ENCODE data around the gene TOP1. TPM values are rescaled to one million over a fixed set of nuclear protein-coding genes. Genes with fewer than 3 reads are reported as not detected.

The TOP1 gene
- total RNA-seq, 3 donors from 2014 or later (not counting 1 experiment from before 2014, with no cell fraction given), result 32.2 to 36.3 (median 36.3) TPM

GRCh38 chr20:41100001-41100480, 71.4 kb downstream of the TOP1 start:
- H3K27ac Mint-ChIP-seq, result no peak overlapping the region
- no peaks in the 10 kb centered on the region for H3K27me3 Mint-ChIP-seq (ENCODE audit: low read depth in 2 of 2)
- H3K27me3 ChIP-seq (ENCODE audit: control insufficient read depth, insufficient read depth, low read length), result no peaks in the 10 kb centered on the region
- whole genome bisulfite sequencing (ENCODE audit: insufficient coverage), result 98% methylated on average over 9 of the region's 9 CpGs
- no peaks in the 10 kb centered on the region for H3K9me3 Mint-ChIP-seq
- H3K4me3 ChIP-seq (ENCODE audit: low read length), result no peak overlapping the region
- H3K4me3 Mint-ChIP-seq, result no peak overlapping the region
- H3K27ac ChIP-seq (ENCODE audit: low read length), result no peak overlapping the region
- no peaks in the 10 kb centered on the region for H3K9me3 ChIP-seq (ENCODE audit: control insufficient read depth, insufficient read depth, low read length)
- TF ChIP-seq CTCF (IDR thresholded peaks at IDR 0.05), result no peak
- DNase-seq, result no peak
- no peak for ATAC-seq
- no peaks in the 10 kb centered on the region for H3K4me1 ChIP-seq (ENCODE audit: control insufficient read depth, insufficient read depth, low read length)
- peaks cover 84% of the 10 kb centered on the region for H3K36me3 ChIP-seq (ENCODE audit: control insufficient read depth, insufficient read depth, low read length)
- intact Hi-C loops (cut with micrococcal nuclease), result no loop called here
- H3K4me1 Mint-ChIP-seq, result peaks cover 0 to 18% of the 10 kb centered on the region in 2 donors
- peaks cover 51% of the 10 kb centered on the region for H3K36me3 Mint-ChIP-seq

- 100% methylated on average over 1 of the region's 2 CpGs for WGBS (ENCODE audit: insufficient coverage)
- H3K27me3 Mint-ChIP-seq (ENCODE audit: low read depth in 2 of 2), result no peaks in the 10 kb centered on the region
Measured at GRCh38 chr20:41101660-41102059, 73.0 kb downstream of the TOP1 start.

GRCh38 chr20:41108531-41108930, 79.9 kb downstream of the TOP1 start:
- WGBS (ENCODE audit: insufficient coverage), result 100% methylated on average over 1 of the region's 1 CpG
- Histone ChIP-seq H3K36me3 (ENCODE audit: control insufficient read depth, insufficient read depth, low read length) (peaks cover 39% of the 10 kb centered on the region), H3K4me3 (ENCODE audit: low read length) (no peak overlapping the region), H3K9me3 (ENCODE audit: control insufficient read depth, insufficient read depth, low read length) (no peaks in the 10 kb centered on the region), H3K27me3 (ENCODE audit: control insufficient read depth, insufficient read depth, low read length) (no peaks in the 10 kb centered on the region), H3K27ac (ENCODE audit: low read length) (no peak overlapping the region), H3K4me1 (ENCODE audit: control insufficient read depth, insufficient read depth, low read length) (no peaks in the 10 kb centered on the region)
- Mint-ChIP-seq H3K36me3 (peaks cover 35% of the 10 kb centered on the region), H3K9me3 (no peaks in the 10 kb centered on the region), H3K4me1 (peaks cover 0 to 6% of the 10 kb centered on the region in 2 donors), H3K27me3 (ENCODE audit: low read depth in 2 of 2) (no peaks in the 10 kb centered on the region), H3K27ac (no peak overlapping the region), H3K4me3 (no peak overlapping the region)
- DNase-seq (no peak), ATAC-seq (no peak)
- no peak for TF ChIP-seq CTCF (IDR thresholded peaks at IDR 0.05)
- intact Hi-C loops (cut with micrococcal nuclease), result no loop called here

More at GRCh38 chr20:41101660-41102059, 73.0 kb downstream of the TOP1 start:
- TF ChIP-seq CTCF (IDR thresholded peaks at IDR 0.05), result no peak
- Histone ChIP-seq H3K9me3 (ENCODE audit: control insufficient read depth, insufficient read depth, low read length) (no peaks in the 10 kb centered on the region), H3K4me3 (ENCODE audit: low read length) (no peak overlapping the region), H3K27ac (ENCODE audit: low read length) (no peak overlapping the region), H3K36me3 (ENCODE audit: control insufficient read depth, insufficient read depth, low read length) (peaks cover 79% of the 10 kb centered on the region), H3K27me3 (ENCODE audit: control insufficient read depth, insufficient read depth, low read length) (no peaks in the 10 kb centered on the region), H3K4me1 (ENCODE audit: control insufficient read depth, insufficient read depth, low read length) (no peaks in the 10 kb centered on the region)
- Mint-ChIP-seq H3K4me1 (peaks cover 0 to 13% of the 10 kb centered on the region in 2 donors), H3K4me3 (no peak overlapping the region), H3K27ac (no peak overlapping the region), H3K9me3 (no peaks in the 10 kb centered on the region), H3K36me3 (peaks cover 51% of the 10 kb centered on the region)
- ATAC-seq, result no peak
- DNase-seq, result no peak
- intact Hi-C loops (cut with micrococcal nuclease), result no loop called here

GRCh38 chr20:41110012-41110411, 81.4 kb downstream of the TOP1 start:
- no peaks in the 10 kb centered on the region for H3K27me3 ChIP-seq (ENCODE audit: control insufficient read depth, insufficient read depth, low read length)
- Mint-ChIP-seq H3K4me3 (no peak overlapping the region), H3K36me3 (peaks cover 22% of the 10 kb centered on the region), H3K27ac (no peak overlapping the region), H3K4me1 (no peaks in the 10 kb centered on the region), H3K9me3 (no peaks in the 10 kb centered on the region), H3K27me3 (ENCODE audit: low read depth in 2 of 2) (no peaks in the 10 kb centered on the region)
- no peak for TF ChIP-seq CTCF (IDR thresholded peaks at IDR 0.05)
- H3K4me1 ChIP-seq (ENCODE audit: control insufficient read depth, insufficient read depth, low read length), result no peaks in the 10 kb centered on the region
- 98% methylated on average over 9 of the region's 11 CpGs for WGBS (ENCODE audit: insufficient coverage)
- peaks cover 42% of the 10 kb centered on the region for H3K36me3 ChIP-seq (ENCODE audit: control insufficient read depth, insufficient read depth, low read length)
- no peak for ATAC-seq
- H3K9me3 ChIP-seq (ENCODE audit: control insufficient read depth, insufficient read depth, low read length), result no peaks in the 10 kb centered on the region
- H3K27ac ChIP-seq (ENCODE audit: low read length), result no peak overlapping the region
- intact Hi-C loops (cut with micrococcal nuclease), result no loop called here
- no peak for DNase-seq
- H3K4me3 ChIP-seq (ENCODE audit: low read length), result no peak overlapping the region
